Activated CD8-positive, alpha-beta memory T cell treated with anti-CD3 and anti-CD28 coated beads for 24 hours (primary cell): ENCODE measurements around the gene STAG2.
"Not testable (repeated sequence)": the region's sequence is repeated elsewhere in the genome, so short reads cannot be mapped to it uniquely, and the experiment has no call there.

ENCODE experiments used
- DNase-seq: peaks from one replicate; pipeline ENCODE4 v3.0.0-alpha.2; 2020

STAG2 gene

DNA sequence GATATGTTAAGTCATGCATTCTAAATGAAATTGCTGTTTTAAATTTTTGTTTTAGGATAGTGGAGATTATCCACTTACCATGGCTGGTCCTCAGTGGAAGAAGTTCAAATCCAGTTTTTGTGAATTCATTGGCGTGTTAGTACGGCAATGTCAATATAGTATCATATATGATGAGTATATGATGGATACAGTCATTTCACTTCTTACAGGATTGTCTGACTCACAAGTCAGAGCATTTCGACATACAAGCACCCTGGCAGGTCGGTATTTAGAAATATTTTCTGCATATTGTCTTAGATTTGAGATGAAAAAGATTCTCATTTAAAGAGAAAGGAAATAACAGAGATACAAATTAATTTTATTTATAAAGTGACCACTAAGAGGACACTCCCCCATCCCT, 83.6 kb downstream of the STAG2 start:
- no peak for DNase-seq

DNA sequence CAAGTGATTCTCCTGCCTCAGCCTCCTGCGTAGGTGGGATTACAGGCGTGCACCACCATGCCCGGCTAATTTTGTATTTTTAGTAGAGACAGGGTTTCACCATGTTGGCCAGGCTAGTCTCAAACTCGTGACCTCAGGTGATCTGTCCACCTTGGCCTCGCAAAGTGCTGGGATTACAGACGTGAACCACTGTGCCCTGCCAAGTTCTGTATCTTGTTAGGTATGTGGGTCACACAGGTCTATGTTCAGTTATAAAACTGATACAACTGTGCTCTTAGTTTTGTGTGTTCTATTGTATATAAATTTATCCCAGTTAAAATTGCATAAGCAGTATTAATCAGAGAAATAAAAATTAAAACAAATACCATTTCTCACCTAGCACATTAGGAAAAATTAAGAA, 122.9 kb downstream of the STAG2 start:
- DNase-seq = not testable (repeated sequence)

DNA sequence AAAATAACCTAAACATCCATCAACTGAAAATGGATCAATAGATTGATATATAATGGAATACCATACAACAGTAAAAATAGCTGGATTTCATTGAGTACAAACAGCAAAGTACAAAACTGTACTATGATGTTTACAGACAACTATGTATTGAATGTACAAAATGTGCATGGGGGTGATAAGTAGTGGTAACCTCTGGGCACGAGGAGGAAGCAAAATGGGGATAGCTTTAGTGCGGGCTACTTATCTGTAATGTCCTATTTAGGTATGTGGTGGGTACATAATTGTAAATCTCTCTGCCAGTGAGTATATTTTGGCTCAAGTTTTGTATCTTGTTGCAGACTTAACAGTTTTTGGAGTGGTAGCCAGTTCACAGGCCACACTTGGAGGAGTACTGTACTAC, 123.6 kb downstream of the STAG2 start:
- DNase-seq = no peak

DNA sequence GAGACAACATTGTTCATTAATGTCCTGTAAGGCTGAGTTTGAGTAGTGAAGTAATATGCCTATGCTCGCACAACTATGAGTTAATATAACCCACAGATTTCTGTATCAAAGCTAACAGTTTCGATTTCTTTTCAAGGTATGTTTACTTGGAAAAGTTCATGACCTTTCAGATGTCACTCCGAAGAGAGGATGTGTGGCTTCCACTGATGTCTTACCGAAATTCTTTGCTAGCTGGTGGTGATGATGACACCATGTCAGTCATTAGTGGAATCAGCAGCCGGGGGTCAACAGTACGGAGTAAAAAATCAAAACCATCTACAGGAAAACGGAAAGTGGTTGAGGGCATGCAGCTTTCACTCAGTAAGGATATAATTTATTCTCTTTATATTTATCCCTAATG, 124.9 kb downstream of the STAG2 start:
- DNase-seq = no peak

DNA sequence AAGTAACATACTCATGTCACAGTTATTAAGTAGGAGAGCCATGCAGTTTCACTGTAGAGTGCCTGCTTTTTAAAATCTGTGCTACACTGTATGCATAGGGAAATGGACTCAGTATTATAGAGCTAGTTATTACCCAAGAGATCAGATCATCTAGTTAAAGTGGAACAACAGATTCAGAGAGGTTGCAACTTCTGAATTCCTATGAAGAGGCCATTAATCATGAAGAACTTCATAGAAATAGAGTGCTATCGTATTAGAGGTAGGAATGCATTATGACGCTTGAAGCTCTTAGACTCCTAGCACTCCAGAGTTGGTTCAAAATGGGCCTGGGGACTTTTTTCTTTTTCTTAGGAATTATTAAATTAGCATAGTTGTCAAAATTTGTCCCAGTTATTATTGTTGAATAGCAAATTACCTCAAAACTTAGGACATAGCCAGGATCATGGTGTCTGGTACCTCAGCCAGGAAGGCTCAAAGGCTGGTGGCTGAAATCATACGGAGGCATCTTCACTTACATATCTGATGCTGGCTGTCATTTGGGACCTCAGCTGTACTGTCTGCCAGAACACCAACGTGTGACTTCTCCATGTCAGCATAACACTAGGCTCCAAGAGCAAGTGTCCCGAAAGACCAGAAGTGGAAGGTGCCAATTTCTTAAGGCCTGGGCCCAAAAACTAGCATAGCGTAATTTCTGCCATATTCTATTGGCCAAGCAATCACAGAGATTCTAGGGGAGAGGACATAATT, 125.7 kb downstream of the STAG2 start:
- DNase-seq = no peak

DNA sequence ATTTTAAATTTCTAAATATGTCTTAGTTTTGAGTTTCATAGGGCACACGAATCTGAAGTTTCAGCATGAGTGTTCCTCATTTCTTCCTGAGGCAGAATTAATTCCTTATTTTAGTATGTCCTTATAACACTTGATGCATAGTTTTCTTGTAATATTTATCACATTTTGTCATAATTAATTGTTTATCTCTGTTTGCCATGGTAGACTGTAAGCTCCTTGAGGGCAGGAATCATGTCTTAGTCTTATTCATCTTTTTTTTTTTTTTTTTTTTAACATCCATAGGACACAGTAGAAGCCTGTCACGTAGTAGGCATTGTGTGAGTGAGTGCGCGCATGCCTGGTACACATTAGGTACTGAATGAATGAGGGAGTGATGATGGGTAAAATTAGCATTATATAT, 131.7 kb downstream of the STAG2 start:
- no peak for DNase-seq

DNA sequence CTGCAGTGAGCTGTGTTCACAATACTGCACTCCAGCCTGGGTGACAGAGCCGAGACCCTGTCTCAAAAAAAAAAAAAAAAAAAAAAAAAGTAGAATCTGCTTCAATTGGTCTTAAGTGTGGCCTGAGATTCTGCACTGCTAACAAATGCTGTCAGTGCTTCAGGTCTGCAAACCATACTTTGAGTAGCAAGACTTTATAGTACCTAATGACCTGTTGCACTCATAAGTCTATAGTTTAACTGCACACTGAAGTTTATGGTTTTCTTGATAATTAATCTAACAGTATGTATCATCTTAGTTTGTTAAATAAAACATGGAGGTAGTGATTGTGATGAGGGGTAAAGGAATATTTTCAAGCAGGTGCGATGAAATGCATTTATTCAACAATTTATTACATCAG, 135.6 kb downstream of the STAG2 start:
- DNase-seq = no peak

DNA sequence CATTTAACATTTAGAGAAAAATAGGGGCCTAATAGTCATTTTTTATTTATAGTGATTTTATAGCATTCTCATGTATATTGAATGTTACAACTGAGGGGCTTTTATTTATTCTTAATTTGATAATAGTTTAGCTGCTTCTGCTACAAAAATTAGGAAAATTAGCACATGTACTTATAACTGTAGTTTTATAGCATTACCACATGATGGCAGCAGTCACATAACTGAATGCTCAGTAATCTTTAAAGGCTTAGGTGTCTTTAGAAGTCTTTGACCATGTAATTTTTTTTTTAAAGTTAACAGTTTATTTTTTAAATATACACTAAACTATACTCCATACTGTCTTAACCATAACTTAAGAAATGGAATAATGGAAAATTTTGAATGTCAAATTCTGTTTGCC, 136.6 kb downstream of the STAG2 start:
- DNase-seq = no peak

DNA sequence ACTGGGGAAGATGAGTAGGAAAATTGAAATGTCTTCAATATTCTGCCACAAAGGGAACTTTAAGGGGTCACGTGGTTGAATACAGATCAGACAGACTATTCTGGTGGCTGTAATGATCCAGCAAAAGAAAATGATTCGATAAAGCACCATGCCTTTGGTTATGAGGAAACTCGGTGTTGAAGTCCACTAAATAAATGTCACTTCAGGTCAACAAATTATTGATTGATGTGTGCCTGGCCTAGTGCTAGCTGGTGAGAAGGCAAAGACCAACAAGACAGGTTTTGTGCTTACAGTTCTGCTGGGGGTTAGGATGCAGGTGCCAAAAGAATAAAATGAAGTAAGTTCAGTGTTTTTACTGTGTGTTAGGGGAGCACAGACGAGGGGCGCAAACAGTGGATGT, 142.5 kb downstream of the STAG2 start:
- no peak for DNase-seq

DNA sequence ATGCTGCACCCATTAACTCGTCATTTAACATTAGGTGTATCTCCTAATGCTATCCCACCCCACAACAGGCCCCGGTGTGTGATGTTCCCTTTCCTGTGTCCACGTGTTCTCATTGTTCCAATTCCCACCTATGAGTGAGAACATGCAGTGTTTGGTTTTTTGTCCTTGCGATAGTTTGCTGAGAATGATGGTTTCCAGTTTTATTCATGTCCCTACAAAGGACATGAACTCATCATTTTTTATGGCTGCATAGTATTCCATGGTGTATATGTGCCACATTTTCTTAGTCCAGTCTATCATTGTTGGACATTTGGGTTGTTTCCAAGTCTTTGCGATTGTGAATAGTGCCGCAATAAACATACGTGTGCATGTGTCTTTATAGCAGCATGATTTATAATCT, 143.0 kb downstream of the STAG2 start:
- not testable (repeated sequence) for DNase-seq

DNA sequence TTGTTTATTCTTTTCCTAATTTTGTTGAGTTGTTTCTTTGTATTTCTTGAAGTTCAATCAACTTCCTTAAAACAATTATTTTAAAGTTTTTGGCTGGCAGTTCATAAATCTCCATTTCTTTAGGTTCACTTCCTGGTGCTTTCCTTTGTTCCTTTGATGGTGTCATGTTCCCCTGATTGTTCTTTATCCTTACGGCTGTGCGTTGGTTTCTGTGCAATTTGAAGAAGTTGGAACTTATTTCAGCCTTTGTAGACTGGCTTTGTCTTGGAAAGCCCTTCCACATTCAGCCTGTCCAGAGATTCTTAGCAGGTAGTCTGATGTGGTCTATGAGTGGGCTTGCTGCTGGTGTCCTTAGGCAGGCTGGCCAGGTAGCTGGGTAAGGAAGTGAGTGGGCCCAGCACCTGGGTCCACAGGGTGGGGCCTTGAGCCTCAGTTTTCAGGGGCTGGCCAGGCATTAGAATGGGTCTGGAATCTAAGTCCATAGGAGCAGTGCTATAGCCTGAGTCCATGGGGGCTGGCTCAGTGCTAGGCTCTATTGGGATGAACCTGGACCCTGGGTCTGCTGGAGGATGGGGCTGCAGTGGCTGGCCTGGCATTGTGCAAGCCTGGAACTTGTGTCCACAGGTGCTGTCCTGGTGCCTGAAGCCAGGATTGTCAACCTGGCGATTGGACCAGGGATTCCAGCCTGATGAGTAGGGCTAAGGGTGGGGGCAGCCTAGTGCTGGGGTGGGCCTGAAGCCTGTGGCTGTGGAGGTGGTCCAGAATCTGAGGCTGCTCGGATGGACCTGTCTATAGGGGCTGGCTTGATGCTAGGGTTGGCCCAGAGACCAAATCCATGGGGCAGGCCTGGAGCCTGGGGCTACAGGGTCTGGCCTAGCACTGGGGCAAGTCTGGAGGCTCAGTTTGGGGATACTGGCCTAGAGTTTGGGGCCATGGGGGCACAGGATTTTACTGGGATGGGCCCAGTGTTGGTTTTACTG, 152.4 kb downstream of the STAG2 start:
- no peak for DNase-seq

DNA sequence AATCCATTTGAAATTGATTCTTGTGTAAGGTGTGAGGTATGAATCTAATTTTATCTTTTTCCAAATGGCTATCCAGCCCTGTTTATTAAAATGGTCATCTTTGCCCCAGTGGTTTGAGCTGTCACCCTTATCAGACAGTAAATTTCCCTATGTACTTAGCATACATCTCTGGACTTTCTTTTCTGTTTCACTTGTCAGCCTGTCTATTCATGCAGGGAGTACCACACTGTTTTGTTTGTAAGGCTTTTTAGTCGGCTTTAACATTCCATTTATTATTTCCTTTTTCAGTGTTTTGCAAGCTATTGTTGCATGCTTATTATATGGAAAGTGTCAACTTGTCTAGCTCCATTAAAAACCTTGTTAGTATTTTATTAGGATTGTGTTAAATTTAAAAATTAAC, 155.8 kb downstream of the STAG2 start:
- no peak for DNase-seq

DNA sequence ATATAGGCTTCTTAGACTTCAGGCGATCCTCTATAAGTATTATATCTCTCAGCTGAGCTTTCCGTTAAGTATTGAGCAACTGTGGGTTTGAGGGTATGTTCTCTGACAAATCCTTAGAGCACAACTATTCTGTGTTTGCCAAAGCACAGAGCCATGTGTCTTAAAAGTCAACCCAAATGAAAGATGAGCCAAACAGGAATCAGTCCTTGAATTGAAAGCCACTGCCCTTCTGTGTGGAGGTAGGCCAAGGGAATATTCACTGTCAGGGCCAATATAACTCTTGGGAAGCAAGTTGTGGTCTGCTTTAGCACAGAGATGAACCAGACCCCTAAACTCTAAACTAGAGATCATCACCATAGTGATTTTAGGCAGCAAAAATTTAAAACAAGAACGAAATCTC, 164.0 kb downstream of the STAG2 start:
- DNase-seq = no peak

DNA sequence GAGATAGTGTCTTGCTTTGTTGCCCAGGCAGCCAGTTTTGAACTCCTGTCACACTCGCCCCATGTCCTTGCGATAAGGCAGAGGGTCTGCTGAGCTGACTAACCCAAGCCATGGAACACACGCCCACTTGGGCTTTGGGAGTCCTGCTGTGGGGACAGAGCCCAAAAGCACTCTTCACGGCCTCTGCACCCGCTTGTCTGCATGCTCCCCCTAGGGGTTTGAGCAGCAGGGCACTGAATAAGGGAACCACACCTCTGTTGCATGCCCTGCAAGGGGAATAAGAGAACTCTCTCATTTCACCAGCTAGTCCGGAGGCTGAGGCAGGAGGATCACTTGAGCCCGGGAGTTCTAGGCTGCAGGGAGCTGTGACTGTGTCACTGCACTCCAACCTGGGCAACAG, 166.0 kb downstream of the STAG2 start:
- DNase-seq = no peak

DNA sequence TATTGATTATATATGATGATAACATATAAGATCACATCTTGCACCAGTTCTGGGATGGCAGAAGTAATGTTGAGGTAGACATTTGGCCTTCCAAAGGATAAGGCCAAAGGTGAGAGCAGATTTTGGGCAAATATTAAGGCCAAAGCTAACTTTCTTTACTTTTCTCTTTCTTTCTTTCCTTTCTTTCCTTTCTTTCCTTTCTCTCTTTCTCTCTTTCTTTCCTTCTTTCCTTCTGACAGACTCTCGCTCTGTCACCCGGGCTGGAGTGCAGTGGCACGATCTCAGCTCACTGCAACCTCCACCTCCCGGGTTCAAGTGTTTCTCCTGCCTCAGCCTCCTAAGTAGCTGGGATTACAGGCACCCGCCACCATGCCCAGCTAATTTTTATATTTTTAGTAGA, 170.9 kb downstream of the STAG2 start:
- not testable (repeated sequence) for DNase-seq

DNA sequence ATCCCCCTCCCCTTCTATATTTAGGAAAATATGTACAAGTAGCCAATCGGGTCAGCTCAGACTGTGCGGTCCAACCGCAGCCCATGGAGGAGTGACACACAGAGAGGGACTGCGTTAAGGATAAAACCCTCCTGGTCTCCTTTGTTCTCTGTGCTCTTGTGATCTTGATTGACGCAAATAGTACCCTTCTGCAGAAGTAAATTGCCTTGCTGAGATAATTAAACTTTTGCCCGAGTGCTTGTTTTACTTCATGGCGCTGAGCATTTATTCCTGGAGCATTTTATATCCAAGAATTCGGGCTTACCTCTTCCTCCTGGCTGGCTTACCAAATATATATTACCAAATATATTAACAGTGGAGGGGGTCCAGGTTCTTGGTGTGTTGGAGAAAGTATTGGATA, 184.2 kb downstream of the STAG2 start:
- DNase-seq = no peak

DNA sequence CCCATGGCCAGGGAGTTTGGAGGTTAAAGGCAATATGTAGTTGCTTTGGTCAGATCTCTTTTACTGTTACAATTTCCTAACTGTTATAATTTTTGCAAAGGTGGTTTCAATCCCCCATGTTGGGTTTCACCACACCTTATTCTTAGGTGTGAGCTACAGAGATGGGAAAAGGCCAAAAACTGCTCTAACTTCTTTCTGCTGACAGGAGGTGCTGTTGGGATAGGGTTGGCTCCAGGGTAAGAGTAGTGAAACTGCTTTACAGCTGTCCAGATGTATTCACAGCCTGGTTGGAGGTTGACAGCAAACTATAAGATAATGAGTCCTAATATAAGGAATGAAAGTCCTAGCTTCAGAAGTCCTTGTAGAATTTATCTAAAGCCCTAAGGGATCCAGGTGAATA, 189.7 kb downstream of the STAG2 start:
- no peak for DNase-seq
